HepG2 (cell line): ENCODE measurements around the gene DOCK3. TPM values are rescaled to one million over a fixed set of nuclear protein-coding genes. Genes with fewer than 3 reads are reported as not detected.

Source experiments
- ATAC-seq: fragments of 200-7000 bp; cut with Tn5 transposase; 3 replicates; pipeline ENCODE4 v1.9.1; 2020; ENCODE audit warnings: mild to moderate bottlenecking, moderate library complexity
- BruUV-seq: library from RNA; stranded (reverse); fragments of 400-500 nt; replicated peaks from 2 replicates; lab custom pipeline; 2021; lab: Mats Ljungman, UMichigan
- CTCF ChIA-PET: fragments of 300-600 bp; formaldehyde crosslinking; extraction: SDS; loops from one replicate; lab custom pipeline; 2021; ENCODE audit warnings: low total read pairs, inconsistent platforms, low intra/inter-chr PET ratio; lab: Yijun Ruan, JAX
- POLR2A ChIA-PET: fragments of 350-600 bp; sonication (Branson Sonifier 250); formaldehyde crosslinking; loops from one replicate; lab custom pipeline; 2020; ENCODE audit warnings: antibody characterized with exemption, inconsistent platforms; lab: Yijun Ruan, JAX
- DNase-seq: peaks from one replicate; pipeline ENCODE4 v3.0.0-alpha.2; 2015; ENCODE audit warnings: low spot score
- FAIRE-seq: peaks from 3 replicates; lab custom pipeline; 2011; peaks lifted over from hg19 to GRCh38; lab: Jason Lieb, UNC
- H2AFZ ChIP-seq: one replicate; pipeline ENCODE4 v1.6.1; 2011; ENCODE audit warnings: low read length, inconsistent platforms
- H3K27ac ChIP-seq: fragments of 300-600 bp; 3 replicates; pipeline ENCODE4 v1.8.0; 2011; ENCODE audit warnings: mixed run types, mild to moderate bottlenecking, mixed read lengths, low read length, inconsistent platforms; ENCODE audit not compliant: insufficient read depth; ENCODE audit errors: extremely low read length
- H3K27me3 ChIP-seq, 2 experiments: fragments of 200-600 bp in 1 of 2; 2 replicates in 1 of 2; 3 replicates in 1 of 2; pipeline versions ENCODE4 v1.6.0 to v1.8.0; 2011; ENCODE audit warnings: low read length in 2 of 2, mild to moderate bottlenecking in 2 of 2, moderate library complexity in 2 of 2, inconsistent platforms in 1 of 2; ENCODE audit not compliant: insufficient read depth in 2 of 2, control insufficient read depth in 1 of 2
- H3K36me3 ChIP-seq, 2 experiments: fragments of 200-600 bp in 1 of 2; replicated peaks in 1 of 2; 2 replicates in 1 of 2; 3 replicates in 1 of 2; pipeline versions ENCODE4 v1.5.1 to v1.8.0; 2011; ENCODE audit warnings: low read length in 2 of 2, inconsistent platforms in 1 of 2; ENCODE audit not compliant: insufficient read depth in 2 of 2, control insufficient read depth in 1 of 2
- H3K4me1 ChIP-seq: 2 replicates; pipeline ENCODE4 v1.5.1; 2012; ENCODE audit warnings: low read length, inconsistent platforms; ENCODE audit not compliant: insufficient read depth
- H3K4me2 ChIP-seq: 2 replicates; pipeline ENCODE4 v1.6.0; 2011; ENCODE audit warnings: low read depth, low read length, inconsistent platforms
- H3K4me3 ChIP-seq, 3 experiments: fragments of 200-600 bp in 1 of 3; sonication (generic), shearing (Covaris generic) in 1 of 3; replicated peaks in 1 of 3; 2 replicates each; pipeline ENCODE4 v1.5.1; 2011 to 2016; ENCODE audit warnings: low read length in 3 of 3, inconsistent platforms in 2 of 3, low read depth in 2 of 3, mild to moderate bottlenecking in 2 of 3, control low read depth in 1 of 3, mixed read lengths in 1 of 3; ENCODE audit not compliant: insufficient read depth in 1 of 3
- H3K79me2 ChIP-seq: one replicate; pipeline ENCODE4 v1.6.1; 2011; ENCODE audit warnings: low read length, inconsistent platforms; ENCODE audit not compliant: insufficient read depth
- H3K9ac ChIP-seq: 2 replicates; pipeline ENCODE4 v1.6.0; 2011; ENCODE audit warnings: mild to moderate bottlenecking, low read depth, low read length, inconsistent platforms; ENCODE audit not compliant: insufficient read depth
- H3K9me3 ChIP-seq: 2 replicates; pipeline ENCODE4 v1.5.1; 2012; ENCODE audit warnings: mild to moderate bottlenecking, low read length
- H4K20me1 ChIP-seq: 2 replicates; pipeline ENCODE4 v1.6.0; 2011; ENCODE audit warnings: inconsistent platforms, mild to moderate bottlenecking, low read length, moderate library complexity; ENCODE audit not compliant: insufficient read depth
- CREB1 ChIP-seq, 2 experiments: fragments of 450-650 bp in 1 of 2; IDR thresholded peaks; 2 replicates each; pipeline ENCODE4 v1.6.1; 2016 to 2017; ENCODE audit warnings: control low read depth in 1 of 2, mild to moderate bottlenecking in 1 of 2, missing compliant biosample characterization in 1 of 2, missing genetic modification characterization in 1 of 2
- CREB3 ChIP-seq: sonication (generic); formaldehyde crosslinking; IDR thresholded peaks from 2 replicates; pipeline ENCODE4 v1.5.0; 2020; ENCODE audit warnings: missing genetic modification reagents
- ETV5 ChIP-seq: IDR thresholded peaks from 2 replicates; pipeline ENCODE4 v1.6.1; 2018; ENCODE audit warnings: missing biosample characterization, missing genetic modification reagents, inconsistent platforms, borderline replicate concordance
- GMEB2 ChIP-seq: IDR thresholded peaks from 2 replicates; pipeline ENCODE4 v1.6.1; 2016; ENCODE audit warnings: missing biosample characterization, missing genetic modification reagents, low read depth
- MATR3 ChIP-seq: sonication (generic); formaldehyde crosslinking; IDR thresholded peaks from 2 replicates; pipeline ENCODE4 v1.4.0; 2020; ENCODE audit warnings: missing genetic modification reagents
- MYNN ChIP-seq: sonication (generic); formaldehyde crosslinking; IDR thresholded peaks from 2 replicates; pipeline ENCODE4 v1.4.0; 2020; ENCODE audit warnings: mild to moderate bottlenecking, low read depth, missing genetic modification reagents
- RFXAP ChIP-seq: sonication (generic); formaldehyde crosslinking; IDR thresholded peaks from 2 replicates; pipeline ENCODE4 v1.4.0; 2020; ENCODE audit warnings: missing genetic modification reagents, borderline replicate concordance
- SP2 ChIP-seq: sonication (generic); formaldehyde crosslinking; IDR thresholded peaks from 2 replicates; pipeline ENCODE4 v1.5.1; 2020; ENCODE audit warnings: mild to moderate bottlenecking, missing genetic modification reagents
- TSC22D2 ChIP-seq: sonication (generic); formaldehyde crosslinking; IDR thresholded peaks from 2 replicates; pipeline ENCODE4 v1.5.1; 2020; ENCODE audit warnings: missing genetic modification reagents, mild to moderate bottlenecking, borderline replicate concordance
- ZBTB33 ChIP-seq: sonication (generic); formaldehyde crosslinking; IDR thresholded peaks from 2 replicates; pipeline ENCODE4 v1.4.0; 2020; ENCODE audit warnings: missing genetic modification reagents
- ZNF333 ChIP-seq: sonication (generic); formaldehyde crosslinking; IDR thresholded peaks from 2 replicates; pipeline ENCODE4 v1.4.0; 2020; ENCODE audit warnings: mild to moderate bottlenecking, missing genetic modification reagents, borderline replicate concordance
- ZNF674 ChIP-seq: sonication (generic); formaldehyde crosslinking; IDR thresholded peaks from 2 replicates; pipeline ENCODE4 v1.5.0; 2020; ENCODE audit warnings: low read depth, mild to moderate bottlenecking, missing genetic modification reagents
- ZSCAN22 ChIP-seq: sonication (generic); formaldehyde crosslinking; IDR thresholded peaks from 2 replicates; pipeline ENCODE4 v1.4.0; 2020; ENCODE audit warnings: mild to moderate bottlenecking, missing genetic modification reagents
- ZSCAN30 ChIP-seq: sonication (generic); formaldehyde crosslinking; IDR thresholded peaks from 2 replicates; pipeline ENCODE4 v1.5.0; 2020; ENCODE audit warnings: mild to moderate bottlenecking, missing genetic modification reagents
- WGBS: methylation state at CpG from one replicate; pipeline ENCODE4 v1.1.6; 2017; ENCODE audit warnings: low lambda C conversion rate; 5-methylcytosine and 5-hydroxymethylcytosine counted together
- in situ Hi-C: cut with HindIII; loops from 2 replicates; pipeline ENCODE4 v1.10.0; 2017; ENCODE audit warnings: low pct_unique_long_range_greater_than_20kb; ENCODE audit not compliant: extremely low pct_ligation_motif_present
- intact Hi-C: fragments of 100-400 bp; cut with micrococcal nuclease; formaldehyde crosslinking; loops from one replicate; pipeline ENCODE4 v1.10.0; 2022; ENCODE audit not compliant: unreplicated experiment
- polyA plus RNA-seq, 8 experiments: library from polyadenylated mRNA; depleted of rRNA in 3 of 8; stranded (reverse) in 7 of 8; unstranded in 1 of 8; fragments of >200 nt; fragmentation: Illumina TruSeq in 4 of 8; extraction: Trizol in 4 of 8; gene quantifications; 2 replicates each; pipeline versions ENCODE4 v1.2.1 to v1.2.3, GENCODE V29; 2011 to 2016; ENCODE audit warnings: low read depth in 4 of 8, missing spikeins in 1 of 8, mixed read lengths in 1 of 8; ENCODE audit not compliant: insufficient read depth in 1 of 8
- total RNA-seq, 5 experiments: library from RNA; depleted of rRNA; stranded (reverse); fragments of >200 nt; fragmentation: Illumina TruSeq; extraction: Trizol; gene quantifications; 2 replicates each; pipeline ENCODE4 v1.2.3, GENCODE V29; 2016; ENCODE audit warnings: low read depth in 1 of 5
- TF ChIP-seq, protein P1 (sequence below): sonication (generic); formaldehyde crosslinking; IDR thresholded peaks from 2 replicates; pipeline ENCODE4 v1.4.0; 2020; ENCODE audit warnings: missing genetic modification reagents
- TF ChIP-seq, protein P2 (sequence below): fragments of 450-650 bp; IDR thresholded peaks from 2 replicates; pipeline ENCODE4 v1.6.1; 2017; ENCODE audit warnings: mild to moderate bottlenecking

DOCK3 gene
- total and polyA plus RNA-seq, 2 of the 13 experiments (the other 11 are each of a cell fraction or from before 2014, with no cell fraction given) = not detected

DNA sequence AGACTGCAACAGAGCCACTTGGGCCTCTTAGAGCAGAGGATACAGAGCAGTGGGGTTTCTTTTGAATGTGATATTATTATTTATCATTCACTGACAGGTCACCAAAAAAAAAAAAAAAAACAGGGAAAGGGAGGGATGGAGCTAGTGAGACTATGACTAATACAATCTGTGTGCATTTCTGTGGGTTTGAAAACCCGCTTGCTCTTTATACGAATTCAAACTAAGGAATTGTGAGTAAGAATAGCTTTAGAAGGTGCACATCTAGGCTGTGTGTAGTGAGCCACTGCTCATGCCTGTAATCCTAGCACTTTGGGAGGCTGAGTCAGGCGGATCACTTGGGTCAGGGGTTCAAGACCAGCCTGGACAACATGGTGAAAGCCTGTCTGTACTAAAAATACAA is 523.8 kb downstream of the DOCK3 start:
- no peak overlapping the region for H3K4me3 ChIP-seq
- CTCF ChIA-PET = no interaction called here
- in situ Hi-C loops = no loop called here
- ATAC-seq = no peak
- H3K79me2 ChIP-seq = no peaks in the 10 kb centered on the region
- no peak overlapping the region for H3K9ac ChIP-seq
- BruUV-seq = no TSS peak
- no peak for TF ChIP-seq ZNF674
- TF ChIP-seq ETV5 (CRISPR knock-in tag) = no peak
- no peak for TF ChIP-seq ZBTB33
- no peak for TF ChIP-seq RFXAP
- TF ChIP-seq ZNF333 = no peak
- no peak for TF ChIP-seq MATR3 (CRISPR knock-in tag)
- TF ChIP-seq MYNN (CRISPR knock-in tag) = no peak
- TF ChIP-seq TSC22D2 (CRISPR knock-in tag) = no peak
- TF ChIP-seq, protein P1, sequence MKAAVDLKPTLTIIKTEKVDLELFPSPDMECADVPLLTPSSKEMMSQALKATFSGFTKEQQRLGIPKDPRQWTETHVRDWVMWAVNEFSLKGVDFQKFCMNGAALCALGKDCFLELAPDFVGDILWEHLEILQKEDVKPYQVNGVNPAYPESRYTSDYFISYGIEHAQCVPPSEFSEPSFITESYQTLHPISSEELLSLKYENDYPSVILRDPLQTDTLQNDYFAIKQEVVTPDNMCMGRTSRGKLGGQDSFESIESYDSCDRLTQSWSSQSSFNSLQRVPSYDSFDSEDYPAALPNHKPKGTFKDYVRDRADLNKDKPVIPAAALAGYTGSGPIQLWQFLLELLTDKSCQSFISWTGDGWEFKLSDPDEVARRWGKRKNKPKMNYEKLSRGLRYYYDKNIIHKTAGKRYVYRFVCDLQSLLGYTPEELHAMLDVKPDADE (CRISPR knock-in tag) = no peak
- TF ChIP-seq, protein P2, sequence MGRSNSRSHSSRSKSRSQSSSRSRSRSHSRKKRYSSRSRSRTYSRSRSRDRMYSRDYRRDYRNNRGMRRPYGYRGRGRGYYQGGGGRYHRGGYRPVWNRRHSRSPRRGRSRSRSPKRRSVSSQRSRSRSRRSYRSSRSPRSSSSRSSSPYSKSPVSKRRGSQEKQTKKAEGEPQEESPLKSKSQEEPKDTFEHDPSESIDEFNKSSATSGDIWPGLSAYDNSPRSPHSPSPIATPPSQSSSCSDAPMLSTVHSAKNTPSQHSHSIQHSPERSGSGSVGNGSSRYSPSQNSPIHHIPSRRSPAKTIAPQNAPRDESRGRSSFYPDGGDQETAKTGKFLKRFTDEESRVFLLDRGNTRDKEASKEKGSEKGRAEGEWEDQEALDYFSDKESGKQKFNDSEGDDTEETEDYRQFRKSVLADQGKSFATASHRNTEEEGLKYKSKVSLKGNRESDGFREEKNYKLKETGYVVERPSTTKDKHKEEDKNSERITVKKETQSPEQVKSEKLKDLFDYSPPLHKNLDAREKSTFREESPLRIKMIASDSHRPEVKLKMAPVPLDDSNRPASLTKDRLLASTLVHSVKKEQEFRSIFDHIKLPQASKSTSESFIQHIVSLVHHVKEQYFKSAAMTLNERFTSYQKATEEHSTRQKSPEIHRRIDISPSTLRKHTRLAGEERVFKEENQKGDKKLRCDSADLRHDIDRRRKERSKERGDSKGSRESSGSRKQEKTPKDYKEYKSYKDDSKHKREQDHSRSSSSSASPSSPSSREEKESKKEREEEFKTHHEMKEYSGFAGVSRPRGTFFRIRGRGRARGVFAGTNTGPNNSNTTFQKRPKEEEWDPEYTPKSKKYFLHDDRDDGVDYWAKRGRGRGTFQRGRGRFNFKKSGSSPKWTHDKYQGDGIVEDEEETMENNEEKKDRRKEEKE = no peak
- TF ChIP-seq CREB1 (IDR thresholded peaks at IDR 0.05) = no peak
- TF ChIP-seq CREB1 (CRISPR knock-in tag; IDR thresholded peaks at IDR 0.05) = no peak
- TF ChIP-seq SP2 (CRISPR knock-in tag) = no peak
- TF ChIP-seq CREB3 (CRISPR knock-in tag) = no peak
- no peak for TF ChIP-seq ZSCAN22 (CRISPR knock-in tag)
- TF ChIP-seq ZSCAN30 (CRISPR knock-in tag) = no peak
- no peak for TF ChIP-seq GMEB2 (CRISPR knock-in tag)
- TF ChIP-seq, all 625 proteins: peak for 0
- POLR2A ChIA-PET = no interaction called here
- WGBS = 48% methylated on average over 3 of the region's 3 CpGs
- no peak for FAIRE-seq
- H2AFZ ChIP-seq = no peak overlapping the region
- H3K4me2 ChIP-seq = no peak overlapping the region
- intact Hi-C loops = no loop called here
- no peak overlapping the region for H3K27ac ChIP-seq
- H3K4me1 ChIP-seq = peaks cover 17% of the 10 kb centered on the region
- DNase-seq = no peak
- no peaks in the 10 kb centered on the region for H3K27me3 ChIP-seq
- H3K9me3 ChIP-seq = no peaks in the 10 kb centered on the region; the same call in 1 of the 2 replicates
- H3K36me3 ChIP-seq = no peaks in the 10 kb centered on the region
- no peaks in the 10 kb centered on the region for H4K20me1 ChIP-seq
